K562 (cell line): ENCODE measurements around the gene B9D2. TPM values are rescaled to one million over a fixed set of nuclear protein-coding genes. Genes with fewer than 3 reads are reported as not detected.
A peak's percentile ranks its signal among the peaks of the same experiment; 100 is the strongest.

Experiments used
- BCL6 ChIP-seq: fragments of 250-450 bp; sonication (Bioruptor Pico); IDR thresholded peaks from 2 replicates; pipeline ENCODE4 v1.4.0; 2020
- BRD4 ChIP-seq: fragments of 200-600 bp; sonication (generic); IDR thresholded peaks from 2 replicates; pipeline ENCODE4 v1.6.1; 2017; ENCODE audit warnings: inconsistent platforms
- CCNT2 ChIP-seq: IDR thresholded peaks from 2 replicates; pipeline ENCODE4 v1.6.1; 2011; ENCODE audit warnings: borderline replicate concordance, low read depth, mild to moderate bottlenecking, moderate library complexity, mixed read lengths, low read length; ENCODE audit not compliant: insufficient read length; ENCODE audit errors: extremely low read depth
- FOXJ2 ChIP-seq: fragments of 200-800 bp; sonication (Bioruptor generic); IDR thresholded peaks from 2 replicates; pipeline ENCODE4 v1.6.1; 2016; ENCODE audit warnings: missing genetic modification characterization, missing compliant biosample characterization
- FOXJ3 ChIP-seq: sonication (generic); formaldehyde crosslinking; IDR thresholded peaks from 2 replicates; pipeline ENCODE4 v1.4.0; 2020; ENCODE audit warnings: mild to moderate bottlenecking, missing genetic modification reagents
- ILF3 ChIP-seq: fragments of 450-650 bp; IDR thresholded peaks from 2 replicates; pipeline ENCODE4 v1.6.1; 2018; ENCODE audit warnings: antibody characterized with exemption, mild to moderate bottlenecking, moderate library complexity, borderline replicate concordance
- MED1 ChIP-seq: sonication (generic); formaldehyde crosslinking; IDR thresholded peaks from 2 replicates; pipeline ENCODE4 v1.8.1; 2023; ENCODE audit warnings: missing genetic modification reagents, borderline replicate concordance
- SIN3B ChIP-seq: fragments of 450-650 bp; IDR thresholded peaks from 2 replicates; pipeline ENCODE4 v1.6.1; 2017; ENCODE audit warnings: low read depth, mild to moderate bottlenecking, moderate library complexity
- TEAD2 ChIP-seq: fragments of 450-650 bp; IDR thresholded peaks from 2 replicates; pipeline ENCODE4 v1.6.1; 2016; ENCODE audit warnings: missing genetic modification characterization, control low read depth, missing compliant biosample characterization
- ZNF165 ChIP-seq: fragments of 250-450 bp; sonication (Bioruptor Pico); IDR thresholded peaks from 2 replicates; pipeline ENCODE4 v1.4.0; 2020; ENCODE audit warnings: borderline replicate concordance
- ZNF507 ChIP-seq: conservative IDR thresholded peaks from 2 replicates; pipeline ENCODE4 v1.6.1; 2017; ENCODE audit warnings: missing genetic modification characterization, missing compliant biosample characterization
- polyA plus RNA-seq, 8 experiments: library from polyadenylated mRNA; depleted of rRNA in 4 of 8; stranded (reverse) in 5 of 8; unstranded in 3 of 8; fragments of >200 nt; fragmentation: Nextera tagmentation in 2 of 8; fragmentation: Illumina TruSeq in 1 of 8; extraction: Ambion mirVana in 2 of 8; extraction: Trizol in 1 of 8; gene quantifications; 2 replicates each; pipeline versions ENCODE4 v1.2.1 to v1.2.3, GENCODE V29; 2011 to 2014; ENCODE audit warnings: inconsistent platforms in 1 of 8, missing spikeins in 1 of 8
- total RNA-seq, 7 experiments: library from RNA; depleted of rRNA in 6 of 7; stranded (reverse); fragments of >200 nt in 6 of 7; fragmentation: Illumina TruSeq in 2 of 7; extraction: Trizol in 2 of 7; gene quantifications; 2 replicates each; pipeline versions ENCODE4 v1.2.1 to v1.2.3, GENCODE V29; 2011 to 2021; ENCODE audit warnings: low replicate concordance in 1 of 7
- TF ChIP-seq, protein P1 (sequence below), 2 experiments: fragments of 450-650 bp; IDR thresholded peaks; 2 replicates each; pipeline ENCODE4 v1.6.1; 2016; ENCODE audit warnings: mild to moderate bottlenecking in 2 of 2, borderline replicate concordance in 1 of 2, low read depth in 1 of 2, moderate library complexity in 1 of 2
- TF ChIP-seq, protein P2 (sequence below): fragments of 450-650 bp; IDR thresholded peaks from 2 replicates; pipeline ENCODE4 v1.6.1; 2016; ENCODE audit warnings: low read depth, mild to moderate bottlenecking, moderate library complexity
- TF ChIP-seq, protein P3 (sequence below): fragments of 450-650 bp; formaldehyde crosslinking; conservative IDR thresholded peaks from 2 replicates; pipeline ENCODE4 v1.4.0; 2022; ENCODE audit warnings: mild to moderate bottlenecking, missing genetic modification characterization
- TF ChIP-seq, protein P4 (sequence below): fragments of 200-800 bp; sonication (Bioruptor generic); IDR thresholded peaks from 2 replicates; pipeline ENCODE4 v1.6.1; 2017; ENCODE audit warnings: missing genetic modification characterization, missing compliant biosample characterization

Gene B9D2
- total and polyA plus RNA-seq, 9 of the 15 experiments (the other 6 are each of a cell fraction or from before 2014, with no cell fraction given): 0.83 to 6.9 (median 2.8) TPM

- no peak for TF ChIP-seq ILF3
- TF ChIP-seq, protein P1, sequence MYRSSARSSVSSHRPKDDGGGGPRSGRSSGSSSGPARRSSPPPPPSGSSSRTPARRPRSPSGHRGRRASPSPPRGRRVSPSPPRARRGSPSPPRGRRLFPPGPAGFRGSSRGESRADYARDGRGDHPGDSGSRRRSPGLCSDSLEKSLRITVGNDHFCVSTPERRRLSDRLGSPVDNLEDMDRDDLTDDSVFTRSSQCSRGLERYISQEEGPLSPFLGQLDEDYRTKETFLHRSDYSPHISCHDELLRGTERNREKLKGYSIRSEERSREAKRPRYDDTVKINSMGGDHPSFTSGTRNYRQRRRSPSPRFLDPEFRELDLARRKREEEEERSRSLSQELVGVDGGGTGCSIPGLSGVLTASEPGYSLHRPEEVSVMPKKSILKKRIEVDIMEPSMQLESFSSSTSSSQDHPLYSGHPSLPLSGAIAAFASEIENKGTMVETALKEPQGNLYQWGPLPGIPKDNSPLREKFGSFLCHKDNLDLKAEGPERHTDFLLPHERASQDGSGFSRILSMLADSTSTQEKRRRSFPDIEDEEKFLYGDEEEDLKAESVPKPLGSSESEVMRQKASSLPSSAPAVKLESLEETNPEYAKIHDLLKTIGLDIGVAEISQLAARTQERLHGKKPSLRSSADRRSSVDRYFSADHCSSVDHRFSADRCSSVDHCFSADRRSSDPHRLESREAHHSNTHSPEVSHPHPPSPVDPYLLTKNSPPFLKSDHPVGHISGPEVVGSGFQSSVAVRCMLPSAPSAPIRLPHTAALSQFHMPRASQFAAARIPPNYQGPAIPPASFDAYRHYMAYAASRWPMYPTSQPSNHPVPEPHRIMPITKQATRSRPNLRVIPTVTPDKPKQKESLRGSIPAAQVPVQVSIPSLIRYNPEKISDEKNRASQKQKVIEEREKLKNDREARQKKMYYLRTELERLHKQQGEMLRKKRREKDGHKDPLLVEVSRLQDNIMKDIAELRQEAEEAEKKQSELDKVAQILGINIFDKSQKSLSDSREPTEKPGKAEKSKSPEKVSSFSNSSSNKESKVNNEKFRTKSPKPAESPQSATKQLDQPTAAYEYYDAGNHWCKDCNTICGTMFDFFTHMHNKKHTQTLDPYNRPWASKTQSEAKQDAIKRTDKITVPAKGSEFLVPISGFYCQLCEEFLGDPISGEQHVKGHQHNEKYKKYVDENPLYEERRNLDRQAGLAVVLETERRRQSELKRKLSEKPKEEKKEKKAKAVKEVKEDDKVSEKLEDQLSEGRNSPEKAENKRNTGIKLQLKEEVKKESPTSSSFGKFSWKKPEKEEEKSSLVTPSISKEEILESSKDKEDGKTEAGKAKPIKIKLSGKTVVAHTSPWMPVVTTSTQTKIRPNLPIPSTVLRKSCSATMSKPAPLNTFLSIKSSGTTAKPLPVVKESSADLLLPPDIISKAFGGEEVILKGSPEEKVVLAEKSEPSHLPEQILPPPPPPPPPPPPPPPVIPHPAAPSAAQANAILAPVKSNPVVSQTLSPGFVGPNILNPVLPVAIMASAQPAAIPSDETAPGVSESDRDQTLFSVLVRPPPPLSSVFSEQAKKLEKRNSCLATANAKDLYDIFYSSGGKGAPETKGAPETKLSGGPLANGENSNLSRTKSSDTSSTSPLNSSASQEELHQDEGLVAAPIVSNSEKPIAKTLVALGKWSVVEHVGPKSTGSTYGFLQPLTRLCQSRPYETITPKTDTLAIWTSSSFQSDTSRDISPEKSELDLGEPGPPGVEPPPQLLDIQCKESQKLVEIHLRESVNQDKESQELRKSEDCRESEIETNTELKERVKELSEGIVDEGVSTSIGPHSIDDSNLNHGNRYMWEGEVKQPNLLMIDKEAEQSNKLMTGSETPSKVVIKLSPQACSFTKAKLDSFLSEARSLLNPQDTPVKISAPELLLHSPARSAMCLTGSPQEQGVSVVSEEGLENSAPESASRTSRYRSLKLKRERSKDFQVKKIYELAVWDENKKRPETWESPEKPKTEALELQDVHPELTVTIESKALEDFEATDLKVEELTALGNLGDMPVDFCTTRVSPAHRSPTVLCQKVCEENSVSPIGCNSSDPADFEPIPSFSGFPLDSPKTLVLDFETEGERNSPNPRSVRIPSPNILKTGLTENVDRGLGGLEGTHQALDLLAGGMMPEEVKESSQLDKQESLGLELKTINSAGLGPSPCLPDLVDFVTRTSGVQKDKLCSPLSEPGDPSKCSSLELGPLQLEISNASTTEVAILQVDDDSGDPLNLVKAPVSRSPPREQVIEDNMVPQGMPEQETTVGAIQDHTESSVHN (IDR thresholded peaks at IDR 0.05; ENCODE audit: borderline replicate concordance in 1 of 2, low read depth in 1 of 2): no peak
- TF ChIP-seq CCNT2: no peak
- TF ChIP-seq, protein P2, sequence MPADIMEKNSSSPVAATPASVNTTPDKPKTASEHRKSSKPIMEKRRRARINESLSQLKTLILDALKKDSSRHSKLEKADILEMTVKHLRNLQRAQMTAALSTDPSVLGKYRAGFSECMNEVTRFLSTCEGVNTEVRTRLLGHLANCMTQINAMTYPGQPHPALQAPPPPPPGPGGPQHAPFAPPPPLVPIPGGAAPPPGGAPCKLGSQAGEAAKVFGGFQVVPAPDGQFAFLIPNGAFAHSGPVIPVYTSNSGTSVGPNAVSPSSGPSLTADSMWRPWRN: no peak
- no peak for TF ChIP-seq ZNF165 (CRISPR knock-in tag)
- TF ChIP-seq, protein P3, sequence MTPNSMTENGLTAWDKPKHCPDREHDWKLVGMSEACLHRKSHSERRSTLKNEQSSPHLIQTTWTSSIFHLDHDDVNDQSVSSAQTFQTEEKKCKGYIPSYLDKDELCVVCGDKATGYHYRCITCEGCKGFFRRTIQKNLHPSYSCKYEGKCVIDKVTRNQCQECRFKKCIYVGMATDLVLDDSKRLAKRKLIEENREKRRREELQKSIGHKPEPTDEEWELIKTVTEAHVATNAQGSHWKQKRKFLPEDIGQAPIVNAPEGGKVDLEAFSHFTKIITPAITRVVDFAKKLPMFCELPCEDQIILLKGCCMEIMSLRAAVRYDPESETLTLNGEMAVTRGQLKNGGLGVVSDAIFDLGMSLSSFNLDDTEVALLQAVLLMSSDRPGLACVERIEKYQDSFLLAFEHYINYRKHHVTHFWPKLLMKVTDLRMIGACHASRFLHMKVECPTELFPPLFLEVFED (CRISPR knock-in tag): no peak
- no peak for TF ChIP-seq BCL6
- no peak for TF ChIP-seq MED1
- no peak for TF ChIP-seq SIN3B
- no peak for TF ChIP-seq FOXJ3 (CRISPR knock-in tag)
- TF ChIP-seq BRD4: no peak
- TF ChIP-seq ZNF507 (tag): no peak
- TF ChIP-seq TEAD2: peak; percentile 81
- TF ChIP-seq, protein P4, sequence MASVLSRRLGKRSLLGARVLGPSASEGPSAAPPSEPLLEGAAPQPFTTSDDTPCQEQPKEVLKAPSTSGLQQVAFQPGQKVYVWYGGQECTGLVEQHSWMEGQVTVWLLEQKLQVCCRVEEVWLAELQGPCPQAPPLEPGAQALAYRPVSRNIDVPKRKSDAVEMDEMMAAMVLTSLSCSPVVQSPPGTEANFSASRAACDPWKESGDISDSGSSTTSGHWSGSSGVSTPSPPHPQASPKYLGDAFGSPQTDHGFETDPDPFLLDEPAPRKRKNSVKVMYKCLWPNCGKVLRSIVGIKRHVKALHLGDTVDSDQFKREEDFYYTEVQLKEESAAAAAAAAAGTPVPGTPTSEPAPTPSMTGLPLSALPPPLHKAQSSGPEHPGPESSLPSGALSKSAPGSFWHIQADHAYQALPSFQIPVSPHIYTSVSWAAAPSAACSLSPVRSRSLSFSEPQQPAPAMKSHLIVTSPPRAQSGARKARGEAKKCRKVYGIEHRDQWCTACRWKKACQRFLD (CRISPR knock-in tag): no peak
- TF ChIP-seq FOXJ2 (tag): no peak
These were observed 42.2 kb downstream of the B9D2 start (continued) for GRCh38 chr19:41321600-41322270.
